Measurements from ENCODE around the gene GOLGA6A.
"Not testable (repeated sequence)": the region's sequence is repeated elsewhere in the genome, so short reads cannot be mapped to it uniquely, and the experiment has no call there.

Gene GOLGA6A

GRCh38 chr15:74099963-74100733 lies 17.8 kb upstream of the GOLGA6A start:
- DNase-seq: peak; percentile 94

DNA sequence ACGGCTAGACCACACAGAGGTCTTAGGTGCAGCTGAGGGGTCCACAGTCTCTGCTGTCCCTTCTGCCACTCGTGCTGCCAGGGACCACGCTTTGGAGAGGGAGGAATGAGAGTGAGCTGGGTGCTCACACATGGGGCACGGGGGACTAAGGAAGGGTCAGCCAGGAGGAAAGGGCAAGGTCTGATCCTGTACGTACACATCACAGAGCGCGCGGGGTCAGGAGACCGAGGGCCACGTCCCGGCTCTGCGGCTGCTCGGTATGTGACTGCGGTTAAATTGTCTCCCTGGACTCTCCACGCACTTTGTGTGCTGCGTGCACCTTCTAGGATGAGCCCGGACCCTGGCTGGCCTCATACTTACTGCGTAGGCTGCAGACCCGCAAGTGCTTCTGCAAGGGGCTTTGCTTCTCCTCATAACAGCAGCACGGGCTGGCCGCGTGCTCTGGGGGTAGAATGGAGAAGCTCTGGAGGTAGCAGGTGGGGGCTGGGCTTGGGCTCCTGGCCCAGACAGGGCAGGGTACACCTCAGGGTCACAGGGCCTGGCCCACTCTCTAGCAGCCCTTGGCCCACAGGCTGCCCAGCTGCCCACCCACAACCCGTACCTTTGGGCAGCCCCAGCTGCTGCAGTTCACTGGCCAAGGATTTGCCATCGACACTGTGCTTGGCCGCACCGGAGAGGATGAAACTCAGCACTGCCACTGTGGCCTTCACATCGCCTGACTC lies 14.6 kb upstream of the GOLGA6A start:
- not testable (repeated sequence) for DNase-seq

- DNase-seq: not testable (repeated sequence)
These were observed 13.3 kb upstream of the GOLGA6A start for GRCh38 chr15:74095610-74096009.

- not testable (repeated sequence) for DNase-seq
These were observed 12.2 kb upstream of the GOLGA6A start for GRCh38 chr15:74094567-74094966.

GRCh38 chr15:74075781-74076180 lies 6.6 kb downstream of the GOLGA6A start:
- not testable (repeated sequence) for DNase-seq

- DNase-seq: not testable (repeated sequence)
These were observed 9.6 kb downstream of the GOLGA6A start for GRCh38 chr15:74072614-74073337.

DNA sequence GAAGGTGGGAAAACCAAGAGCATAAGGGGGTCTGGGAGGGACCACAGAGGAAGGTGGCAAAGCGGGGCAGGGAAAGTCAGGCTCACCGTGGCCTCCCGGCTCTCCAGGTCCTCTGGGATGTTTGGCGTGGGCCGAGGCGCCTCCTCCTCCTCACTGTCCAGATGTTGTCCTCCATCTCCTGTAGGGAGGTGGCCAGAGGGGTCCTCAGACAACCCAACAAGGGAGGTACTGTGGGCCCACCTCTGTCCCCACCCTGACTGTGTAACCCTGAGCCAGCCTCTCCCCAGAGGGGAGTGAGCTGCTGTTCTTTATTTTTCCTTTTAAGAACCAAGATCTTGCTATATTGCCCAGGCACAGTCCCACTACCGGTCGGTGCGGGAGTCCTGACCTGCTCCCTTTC lies 10.2 kb downstream of the GOLGA6A start:
- not testable (repeated sequence) for DNase-seq

DNA sequence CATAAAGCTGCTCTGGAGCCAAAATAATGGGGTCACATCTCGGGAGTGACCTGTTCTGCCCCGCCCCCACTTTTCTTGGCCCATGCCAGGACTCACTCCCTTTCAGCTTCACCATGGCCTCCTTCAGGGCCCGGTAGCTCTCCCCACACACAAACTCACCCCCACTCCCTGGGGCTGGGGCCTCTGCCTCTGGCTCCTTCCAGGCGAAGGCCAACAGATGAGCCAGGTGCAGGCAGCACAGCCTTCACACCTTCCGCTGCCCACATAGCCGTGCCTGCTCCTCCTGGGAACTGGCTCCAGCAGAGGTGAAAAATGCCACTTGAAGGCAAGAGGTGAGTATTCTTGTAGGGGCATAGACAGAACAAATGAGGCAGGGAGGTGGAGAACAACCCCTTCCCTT lies 10.7 kb downstream of the GOLGA6A start:
- not testable (repeated sequence) for DNase-seq

GRCh38 chr15:74065684-74066411 lies 16.5 kb downstream of the GOLGA6A start:
- peak; percentile 83 for DNase-seq

DNA sequence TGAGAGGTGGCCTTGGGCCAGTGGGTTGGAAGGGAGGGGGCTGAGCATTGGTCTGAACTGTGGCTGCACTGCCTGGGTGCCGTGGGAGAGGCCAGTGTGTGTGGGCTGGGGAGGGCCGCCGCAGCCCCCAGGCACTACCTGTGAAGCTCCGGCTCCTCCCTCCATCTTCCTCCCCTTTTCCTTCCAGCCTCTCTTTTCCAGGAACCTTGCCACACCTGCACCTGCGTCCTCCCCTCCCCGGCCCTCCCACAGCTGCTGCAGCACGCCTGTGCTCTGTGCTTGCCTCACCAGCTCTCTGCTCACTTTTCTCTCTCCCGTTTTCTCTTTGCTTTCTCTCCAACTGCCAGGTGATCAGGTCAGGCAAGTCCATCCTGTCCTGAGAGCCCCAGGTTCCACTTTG lies 17.5 kb downstream of the GOLGA6A start:
- DNase-seq: not testable (repeated sequence)

DNA sequence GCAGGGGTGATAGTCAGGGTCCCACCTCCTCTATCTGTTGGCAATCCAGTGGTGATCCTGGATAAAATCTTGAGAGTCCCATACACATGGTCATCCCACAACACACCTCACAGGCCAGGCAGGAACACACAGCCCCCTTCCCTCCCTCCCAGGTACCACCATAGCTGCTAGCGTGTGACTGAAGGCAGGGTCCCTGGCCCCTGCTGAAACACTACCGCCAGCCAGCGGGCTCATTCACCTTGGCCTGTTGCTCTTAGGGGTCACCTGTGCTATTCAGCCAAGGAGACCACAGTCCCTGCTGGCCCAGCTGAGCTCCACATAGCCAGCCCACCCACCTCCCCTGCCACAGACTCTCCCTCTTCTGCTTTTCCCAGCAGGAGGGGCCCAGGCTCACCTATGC lies 18.2 kb downstream of the GOLGA6A start:
- not testable (repeated sequence) for DNase-seq

GRCh38 chr15:74063425-74064146 lies 18.8 kb downstream of the GOLGA6A start:
- not testable (repeated sequence) for DNase-seq

DNA sequence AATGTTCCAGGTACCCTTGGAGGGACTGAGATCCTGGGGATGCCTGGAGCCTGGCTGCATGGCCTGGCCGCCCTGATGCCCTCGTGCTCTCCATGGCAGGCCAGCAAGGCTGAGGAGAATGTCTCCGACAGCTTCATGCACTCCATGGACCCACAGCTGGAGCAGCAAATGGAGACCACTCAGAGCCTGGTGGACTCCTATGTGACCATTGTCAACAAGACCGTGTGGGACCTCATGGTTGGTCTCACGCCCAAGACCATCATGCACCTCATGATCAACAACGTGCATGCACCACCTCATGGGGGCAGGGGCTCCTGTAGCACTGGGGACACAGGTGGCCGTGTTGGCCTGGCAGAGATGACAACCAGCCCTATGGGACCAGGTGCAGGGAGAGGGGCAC lies 19.7 kb downstream of the GOLGA6A start:
- DNase-seq: no peak

DNA sequence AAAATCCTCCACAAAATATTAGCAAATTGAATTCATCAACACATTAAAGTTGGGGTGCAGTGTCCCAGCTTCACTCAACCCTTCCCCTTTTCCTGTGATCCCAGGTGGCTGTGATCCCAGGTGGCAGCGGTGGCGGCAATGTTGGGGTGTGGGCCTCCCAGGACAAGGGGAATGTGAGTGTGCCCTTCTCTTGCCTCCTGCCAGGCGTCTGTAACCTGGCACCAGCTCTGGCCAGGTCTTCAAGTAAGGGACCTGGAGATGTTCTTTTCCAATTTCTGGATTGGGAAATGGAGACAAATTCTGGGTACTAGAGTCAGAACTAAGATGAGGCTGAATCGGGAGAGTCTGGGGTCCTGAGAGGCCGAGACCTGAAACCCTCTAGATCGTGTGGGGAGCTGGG lies 20.1 kb downstream of the GOLGA6A start:
- no peak for DNase-seq

DNA sequence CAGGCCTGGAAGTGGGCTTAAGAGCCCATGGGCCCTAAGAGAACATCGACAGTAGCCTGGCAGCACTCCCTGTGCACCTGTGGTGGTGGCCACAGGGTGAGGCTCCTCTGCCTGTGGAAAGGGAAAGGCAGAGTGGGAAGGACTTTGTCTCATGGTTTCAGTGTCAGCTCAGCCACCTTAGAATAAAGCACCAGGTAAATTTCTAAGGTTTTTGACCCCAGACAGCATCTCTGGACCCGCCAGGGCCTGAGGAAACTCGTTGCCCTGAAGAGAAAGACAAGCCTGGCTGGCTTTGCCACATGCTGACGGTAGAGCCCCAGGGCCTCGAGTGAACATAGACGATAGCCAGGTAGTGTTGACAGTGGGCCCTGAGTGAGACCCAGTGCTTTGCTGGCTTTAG lies 22.1 kb downstream of the GOLGA6A start:
- DNase-seq: no peak

- DNase-seq: not testable (repeated sequence)
These were observed 23.1 kb downstream of the GOLGA6A start for GRCh38 chr15:74059050-74059833.

- DNase-seq: not testable (repeated sequence)
These were observed 26.0 kb downstream of the GOLGA6A start for GRCh38 chr15:74056330-74056729.

- no peak for DNase-seq
These were observed 26.5 kb downstream of the GOLGA6A start for GRCh38 chr15:74055804-74056203.

GRCh38 chr15:74053941-74054529 lies 28.3 kb downstream of the GOLGA6A start:
- peak; percentile 84 for DNase-seq

GRCh38 chr15:74053517-74053916 lies 28.8 kb downstream of the GOLGA6A start:
- DNase-seq: no peak
